Right lobe of liver (tissue), 4 donors: ENCODE measurements around the gene SERPINB12.

Source experiments
- POLR2A ChIP-seq: fragments of 450-650 bp; IDR thresholded peaks from one replicate; pipeline ENCODE4 v1.6.1; 2017; ENCODE audit warnings: antibody characterized with exemption, mild to moderate bottlenecking
- TF ChIP-seq, protein P1 (sequence below), 4 donors: fragments of 200-600 bp in 3 of 4; fragments of 450-650 bp in 1 of 4; IDR thresholded peaks; one replicate each; pipeline versions ENCODE4 v1.5.1 to v1.8.0; 2016 to 2022; ENCODE audit warnings: antibody characterized with exemption in 4 of 4, mild to moderate bottlenecking in 2 of 4
- donor health status: DM: no; HTN: no; CAD: no.
- donor health status: DM: no; HTN: no; CAD: no.
- donor health status: DM: no; HTN: yes; CAD: no.

DNA sequence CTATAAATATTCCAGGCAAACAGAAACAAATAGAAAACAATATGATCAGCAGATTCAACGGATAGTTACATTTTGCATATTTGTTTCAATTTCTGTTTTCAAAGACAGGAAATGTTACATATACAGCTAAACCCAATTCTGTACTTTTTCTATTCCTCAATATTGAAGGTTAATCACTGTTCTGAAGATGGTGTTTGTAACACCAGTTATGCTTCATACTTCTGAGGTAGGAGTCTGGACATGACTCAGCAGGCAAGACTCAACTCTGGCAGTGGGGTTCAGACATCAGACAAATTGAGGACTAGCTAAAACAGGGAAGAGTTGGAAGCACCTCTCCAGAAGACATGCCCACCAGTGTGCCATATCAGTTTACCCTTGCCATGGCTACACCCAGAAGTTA is 61.6 kb downstream of the SERPINB12 start:
- TF ChIP-seq, protein P1, sequence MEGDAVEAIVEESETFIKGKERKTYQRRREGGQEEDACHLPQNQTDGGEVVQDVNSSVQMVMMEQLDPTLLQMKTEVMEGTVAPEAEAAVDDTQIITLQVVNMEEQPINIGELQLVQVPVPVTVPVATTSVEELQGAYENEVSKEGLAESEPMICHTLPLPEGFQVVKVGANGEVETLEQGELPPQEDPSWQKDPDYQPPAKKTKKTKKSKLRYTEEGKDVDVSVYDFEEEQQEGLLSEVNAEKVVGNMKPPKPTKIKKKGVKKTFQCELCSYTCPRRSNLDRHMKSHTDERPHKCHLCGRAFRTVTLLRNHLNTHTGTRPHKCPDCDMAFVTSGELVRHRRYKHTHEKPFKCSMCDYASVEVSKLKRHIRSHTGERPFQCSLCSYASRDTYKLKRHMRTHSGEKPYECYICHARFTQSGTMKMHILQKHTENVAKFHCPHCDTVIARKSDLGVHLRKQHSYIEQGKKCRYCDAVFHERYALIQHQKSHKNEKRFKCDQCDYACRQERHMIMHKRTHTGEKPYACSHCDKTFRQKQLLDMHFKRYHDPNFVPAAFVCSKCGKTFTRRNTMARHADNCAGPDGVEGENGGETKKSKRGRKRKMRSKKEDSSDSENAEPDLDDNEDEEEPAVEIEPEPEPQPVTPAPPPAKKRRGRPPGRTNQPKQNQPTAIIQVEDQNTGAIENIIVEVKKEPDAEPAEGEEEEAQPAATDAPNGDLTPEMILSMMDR (IDR thresholded peaks at IDR 0.05), result no peak
- TF ChIP-seq POLR2A, result no peak
